T-helper 2 cell (primary cell): ENCODE measurements around the gene GRXCR2.

Experiments
- DNase-seq, 5 experiments: peaks; one replicate each; pipeline versions ENCODE4 v3.0.0 to v3.0.0-alpha.2; 2012 to 2022

GRXCR2 gene

GRCh38 chr5:145834917-145835847, 37.6 kb downstream of the GRXCR2 start, which contains the start of gene PRELID2:
TSS of gene PRELID2 (minus strand) at chr5:145835342. CDS start at chr5:145835251, 91 bp downstream.
- peak in 4 of 5 experiments; percentile 15 to 84 (median 30) for DNase-seq

- no peak for DNase-seq
Measured at GRCh38 chr5:145834554-145834916, 38.3 kb downstream of the GRXCR2 start.

DNA sequence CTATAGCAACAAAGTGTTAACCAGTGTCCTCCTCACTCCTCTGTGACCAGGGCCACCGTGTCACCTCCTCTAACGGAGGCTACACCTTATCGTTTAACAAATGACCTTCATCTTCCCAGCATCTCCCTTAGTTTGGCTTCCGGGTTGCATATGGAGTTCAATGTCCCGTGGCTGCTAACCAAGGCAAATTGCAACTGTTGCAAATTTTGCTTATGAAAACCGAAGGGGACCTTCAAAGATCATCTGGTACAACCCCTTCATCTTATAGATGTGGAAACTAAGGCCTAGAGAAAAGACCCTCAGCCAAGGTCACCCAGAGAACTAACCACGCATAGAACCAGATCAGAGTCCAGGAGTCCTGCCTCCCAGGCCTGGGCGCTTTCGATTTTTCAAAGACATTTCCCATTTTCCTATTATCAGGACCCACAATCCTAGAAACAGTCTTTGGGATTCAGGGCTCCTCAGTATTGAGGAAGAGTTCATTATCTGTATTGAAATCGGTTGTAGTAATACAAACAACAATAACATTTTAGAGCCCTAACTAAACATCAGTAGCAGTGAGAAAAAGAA, 39.1 kb downstream of the GRXCR2 start:
- no peak for DNase-seq

GRCh38 chr5:145830594-145830993, 42.2 kb downstream of the GRXCR2 start:
- peak in 1 of 5 experiments; percentile 39 for DNase-seq

- DNase-seq: no peak
Measured at GRCh38 chr5:145829708-145830361, 43.0 kb downstream of the GRXCR2 start.

- DNase-seq: no peak
Measured at GRCh38 chr5:145826895-145827674, 45.7 kb downstream of the GRXCR2 start.

- DNase-seq: peak in 1 of 5 experiments; percentile 56
Measured at GRCh38 chr5:145825751-145826180, 47.0 kb downstream of the GRXCR2 start.

DNA sequence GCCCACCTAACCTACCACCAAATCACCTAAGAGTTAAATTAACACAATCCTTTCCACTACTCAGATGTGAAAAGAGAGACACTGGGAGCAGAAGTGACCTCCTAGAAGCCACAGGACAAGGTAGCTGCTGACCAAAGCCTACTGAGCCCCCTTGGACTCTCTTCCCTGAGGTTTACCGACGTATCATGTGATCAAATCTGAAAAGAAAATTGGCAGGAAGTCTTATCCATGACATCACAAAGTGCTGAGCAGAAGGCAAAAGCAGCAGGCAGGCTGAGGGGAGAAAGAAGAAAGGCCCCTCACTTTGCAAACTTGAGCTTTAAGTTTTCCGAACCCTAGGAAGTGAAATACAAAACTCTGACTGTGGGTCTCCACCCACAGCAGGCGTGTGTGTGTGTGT, 48.8 kb downstream of the GRXCR2 start:
- DNase-seq: no peak

DNA sequence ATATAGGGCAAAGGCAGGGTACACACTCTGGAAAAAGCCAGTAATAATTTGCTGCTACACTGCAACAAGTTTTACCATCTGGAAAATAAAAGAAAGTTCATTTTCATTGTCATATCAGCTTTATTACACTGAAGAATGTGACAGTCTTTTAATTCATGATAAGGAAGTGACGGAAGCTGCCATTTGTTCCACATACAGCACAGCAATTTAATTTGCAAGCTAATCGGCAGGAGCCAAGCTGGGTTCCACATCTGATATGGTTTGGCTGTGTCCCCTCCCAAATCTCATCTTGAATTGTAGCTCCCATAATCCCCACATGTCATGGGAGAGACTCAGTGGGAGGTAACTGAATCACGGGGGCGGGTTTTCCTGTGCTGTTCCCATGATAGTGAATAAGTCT, 54.2 kb downstream of the GRXCR2 start:
- DNase-seq: no peak

DNA sequence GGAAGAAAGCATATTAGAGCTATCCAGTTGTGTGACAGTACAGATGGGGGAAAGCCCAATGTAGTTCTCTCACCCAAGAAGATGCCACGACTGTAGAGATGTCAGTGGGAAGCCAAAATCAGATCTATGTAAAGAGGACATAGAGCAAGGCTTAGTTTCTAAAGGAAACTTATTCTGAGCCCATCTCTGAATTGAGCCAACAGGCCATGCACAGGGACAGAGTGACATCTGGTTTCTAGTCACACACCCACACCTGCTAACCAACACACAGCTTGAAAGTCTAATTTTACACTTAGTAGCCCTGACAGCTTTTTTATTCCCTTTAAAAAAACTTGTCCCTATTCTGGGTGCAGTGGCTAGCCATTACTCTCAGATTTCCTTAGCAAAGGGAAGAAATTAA, 59.9 kb downstream of the GRXCR2 start:
- DNase-seq: no peak

- DNase-seq: no peak
Measured at GRCh38 chr5:145811834-145812625, 60.8 kb downstream of the GRXCR2 start.
